Measurements from ENCODE around the gene UBE2QL1. TPM values are rescaled to one million over a fixed set of nuclear protein-coding genes. Genes with fewer than 3 reads are reported as not detected.

Gene UBE2QL1
- total RNA-seq, 4 donors from 2014 or later, result 0.37 to 0.96 (median 0.64) TPM; not detected in 1

- H3K36me3 ChIP-seq, result no peaks in the 10 kb centered on the region
- intact Hi-C loops (cut with DNase I; ENCODE audit: low total_unique reads), result no loop called here
- no peak for DNase-seq
- H3K27ac ChIP-seq, result no peak overlapping the region
- no peak overlapping the region for H3K4me3 ChIP-seq
- no peaks in the 10 kb centered on the region for H3K9me3 ChIP-seq
- H3K4me1 ChIP-seq, result no peaks in the 10 kb centered on the region
- 90 to 92% methylated on average over 5 to 9 of the region's 9 CpGs for WGBS, 2 donors (ENCODE audit: low coverage in 1 of 2)
- TF ChIP-seq POLR2AphosphoS5 (IDR thresholded peaks at IDR 0.05), result no peak
- no peak for TF ChIP-seq CTCF (IDR thresholded peaks at IDR 0.05)
- H3K27me3 ChIP-seq, result no peaks in the 10 kb centered on the region
- in situ Hi-C loops (cut with MboI; ENCODE audit: low pct_ligation_motif_present in 1 of 4, low pct_unique_long_range_greater_than_20kb in 1 of 4, low sequenced_read_pairs in 3 of 4), result no loop called here
Observed at GRCh38 chr5:6493681-6494454, 45.2 kb downstream of the UBE2QL1 start.

GRCh38 chr5:6494939-6495338, 46.3 kb downstream of the UBE2QL1 start:
- no peaks in the 10 kb centered on the region for H3K27me3 ChIP-seq
- H3K27ac ChIP-seq, result no peak overlapping the region
- no peaks in the 10 kb centered on the region for H3K9me3 ChIP-seq
- H3K4me3 ChIP-seq, result no peak overlapping the region
- no peaks in the 10 kb centered on the region for H3K4me1 ChIP-seq
- intact Hi-C loops (cut with DNase I; ENCODE audit: low total_unique reads), result no loop called here
- 17 to 62% methylated on average over 1 to 5 of the region's 5 CpGs for WGBS, 2 donors (ENCODE audit: low coverage in 1 of 2)
- in situ Hi-C loops (cut with MboI; ENCODE audit: low pct_ligation_motif_present in 1 of 4, low pct_unique_long_range_greater_than_20kb in 1 of 4, low sequenced_read_pairs in 3 of 4), result no loop called here
- no peaks in the 10 kb centered on the region for H3K36me3 ChIP-seq
- TF ChIP-seq EP300 (IDR thresholded peaks at IDR 0.05; ENCODE audit: low read depth) (no peak), POLR2AphosphoS5 (IDR thresholded peaks at IDR 0.05) (no peak), CTCF (IDR thresholded peaks at IDR 0.05) (no peak), POLR2A (IDR thresholded peaks at IDR 0.05) (no peak)
- no peak for DNase-seq

GRCh38 chr5:6495433-6496206, 47.0 kb downstream of the UBE2QL1 start:
- no peaks in the 10 kb centered on the region for H3K9me3 ChIP-seq
- DNase-seq, result no peak
- no peaks in the 10 kb centered on the region for H3K36me3 ChIP-seq
- in situ Hi-C loops (cut with MboI; ENCODE audit: low pct_ligation_motif_present in 1 of 4, low pct_unique_long_range_greater_than_20kb in 1 of 4, low sequenced_read_pairs in 3 of 4), result no loop called here
- intact Hi-C loops (cut with DNase I; ENCODE audit: low total_unique reads), result no loop called here
- H3K27me3 ChIP-seq, result no peaks in the 10 kb centered on the region
- H3K27ac ChIP-seq, result no peak overlapping the region
- TF ChIP-seq POLR2AphosphoS5 (IDR thresholded peaks at IDR 0.05) (no peak), CTCF (IDR thresholded peaks at IDR 0.05) (no peak), POLR2A (IDR thresholded peaks at IDR 0.05) (no peak), EP300 (IDR thresholded peaks at IDR 0.05; ENCODE audit: low read depth) (no peak)
- H3K4me1 ChIP-seq, result no peaks in the 10 kb centered on the region
- WGBS, 2 donors (ENCODE audit: low coverage in 1 of 2), result 64 to 84% methylated on average over 7 to 8 of the region's 8 CpGs
- H3K4me3 ChIP-seq, result no peak overlapping the region

GRCh38 chr5:6496207-6496584, 47.5 kb downstream of the UBE2QL1 start:
- in situ Hi-C loops (cut with MboI; ENCODE audit: low pct_ligation_motif_present in 1 of 4, low pct_unique_long_range_greater_than_20kb in 1 of 4, low sequenced_read_pairs in 3 of 4), result no loop called here
- H3K27ac ChIP-seq, result no peak overlapping the region
- WGBS, 2 donors (ENCODE audit: low coverage in 1 of 2), result 58 to 65% methylated on average over 2 to 5 of the region's 5 CpGs

More at GRCh38 chr5:6496207-6496584, 47.5 kb downstream of the UBE2QL1 start:
- H3K36me3 ChIP-seq, result no peaks in the 10 kb centered on the region
- TF ChIP-seq POLR2A (IDR thresholded peaks at IDR 0.05) (no peak), POLR2AphosphoS5 (IDR thresholded peaks at IDR 0.05) (no peak), CTCF (IDR thresholded peaks at IDR 0.05) (no peak), EP300 (IDR thresholded peaks at IDR 0.05; ENCODE audit: low read depth) (no peak)
- H3K4me3 ChIP-seq, result no peak overlapping the region
- intact Hi-C loops (cut with DNase I; ENCODE audit: low total_unique reads), result no loop called here
- H3K9me3 ChIP-seq, result no peaks in the 10 kb centered on the region
- H3K27me3 ChIP-seq, result no peaks in the 10 kb centered on the region
- no peaks in the 10 kb centered on the region for H3K4me1 ChIP-seq
- no peak for DNase-seq

All from transverse colon (tissue), 4 donors.